B cell (primary cell): ENCODE results near the gene GP1BB.

Source experiments
- EZH2 ChIP-seq: IDR thresholded peaks from 2 replicates; pipeline ENCODE4 v1.6.1; 2012; ENCODE audit warnings: borderline replicate concordance, low read depth, mild to moderate bottlenecking, moderate library complexity, low read length; ENCODE audit not compliant: insufficient read depth, poor library complexity, severe bottlenecking
- TF ChIP-seq, protein P1 (sequence below): fragments of 200-600 bp; IDR thresholded peaks from one replicate; pipeline ENCODE4 v1.8.0; 2022; ENCODE audit warnings: antibody characterized with exemption, mild to moderate bottlenecking

DNA sequence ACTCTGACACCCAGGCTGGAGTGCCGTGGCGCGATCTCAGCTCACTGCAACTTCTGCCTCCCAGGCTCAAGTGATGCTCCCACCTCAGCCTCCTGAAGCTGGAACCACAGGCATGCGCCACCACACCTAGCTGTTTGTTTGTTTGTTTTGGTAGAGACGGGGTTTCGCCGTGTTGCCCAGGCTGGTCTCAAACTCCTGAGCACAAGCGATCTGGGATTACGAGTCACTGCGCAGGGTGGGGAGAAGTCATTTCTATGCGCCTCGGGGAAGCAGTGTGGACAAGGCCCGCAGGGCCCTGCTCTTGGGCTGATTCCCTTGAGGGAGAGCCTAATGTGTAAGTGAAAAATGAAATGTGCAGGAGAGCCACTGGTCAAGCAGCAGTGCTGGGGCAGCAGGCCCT is 28.6 kb upstream of the GP1BB start:
- TF ChIP-seq, protein P1, sequence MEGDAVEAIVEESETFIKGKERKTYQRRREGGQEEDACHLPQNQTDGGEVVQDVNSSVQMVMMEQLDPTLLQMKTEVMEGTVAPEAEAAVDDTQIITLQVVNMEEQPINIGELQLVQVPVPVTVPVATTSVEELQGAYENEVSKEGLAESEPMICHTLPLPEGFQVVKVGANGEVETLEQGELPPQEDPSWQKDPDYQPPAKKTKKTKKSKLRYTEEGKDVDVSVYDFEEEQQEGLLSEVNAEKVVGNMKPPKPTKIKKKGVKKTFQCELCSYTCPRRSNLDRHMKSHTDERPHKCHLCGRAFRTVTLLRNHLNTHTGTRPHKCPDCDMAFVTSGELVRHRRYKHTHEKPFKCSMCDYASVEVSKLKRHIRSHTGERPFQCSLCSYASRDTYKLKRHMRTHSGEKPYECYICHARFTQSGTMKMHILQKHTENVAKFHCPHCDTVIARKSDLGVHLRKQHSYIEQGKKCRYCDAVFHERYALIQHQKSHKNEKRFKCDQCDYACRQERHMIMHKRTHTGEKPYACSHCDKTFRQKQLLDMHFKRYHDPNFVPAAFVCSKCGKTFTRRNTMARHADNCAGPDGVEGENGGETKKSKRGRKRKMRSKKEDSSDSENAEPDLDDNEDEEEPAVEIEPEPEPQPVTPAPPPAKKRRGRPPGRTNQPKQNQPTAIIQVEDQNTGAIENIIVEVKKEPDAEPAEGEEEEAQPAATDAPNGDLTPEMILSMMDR = no peak
- TF ChIP-seq EZH2 = no peak
